Testis (tissue), 3 donors: ENCODE results near the gene MDH2. TPM values are rescaled to one million over a fixed set of nuclear protein-coding genes. Genes with fewer than 3 reads are reported as not detected.
A peak's percentile ranks its signal among the peaks of the same experiment; 100 is the strongest.

Experiments
- DNase-seq: peaks from one replicate; pipeline ENCODE4 v3.0.0-alpha.2; 2019
- H3K27ac ChIP-seq, 2 donors: fragments of 200-600 bp; sonication (generic); one replicate each; pipeline ENCODE4 v1.5.1; 2019
- H3K27me3 ChIP-seq: fragments of 200-600 bp; sonication (generic); one replicate; pipeline ENCODE4 v1.5.1; 2019
- H3K36me3 ChIP-seq: fragments of 200-600 bp; sonication (generic); one replicate; pipeline ENCODE4 v1.5.1; 2017; ENCODE audit warnings: low read depth; ENCODE audit errors: missing control alignments
- H3K4me1 ChIP-seq: fragments of 200-600 bp; sonication (generic); one replicate; pipeline ENCODE4 v1.5.1; 2019
- H3K4me3 ChIP-seq, 2 donors: fragments of 200-600 bp; sonication (generic); one replicate each; pipeline ENCODE4 v1.5.1; 2017 to 2019
- H3K9me3 ChIP-seq: fragments of 200-600 bp; sonication (generic); one replicate; pipeline ENCODE4 v1.5.1; 2017
- CTCF ChIP-seq, 3 experiments: fragments of 450-650 bp in 2 of 3; fragments of 200-600 bp in 1 of 3; sonication (generic) in 1 of 3; IDR thresholded peaks; one replicate each; pipeline ENCODE4 v1.5.1; 2016 to 2019; ENCODE audit warnings: antibody characterized with exemption in 3 of 3, mild to moderate bottlenecking in 2 of 3, moderate library complexity in 1 of 3
- POLR2A ChIP-seq: fragments of 450-650 bp; IDR thresholded peaks from one replicate; pipeline ENCODE4 v1.6.1; 2017; ENCODE audit warnings: antibody characterized with exemption, mild to moderate bottlenecking, moderate library complexity
- WGBS, 2 donors: methylation state at CpG; one replicate each; pipeline ENCODE4 v1.1.5; 2018; 5-methylcytosine and 5-hydroxymethylcytosine counted together
- intact Hi-C: fragments of 100-400 bp; cut with DNase I; formaldehyde crosslinking; loops from one replicate; pipeline ENCODE4 v1.15.1; 2023; ENCODE audit warnings: low total_unique reads
- polyA plus RNA-seq: library from polyadenylated mRNA; stranded (reverse); fragments of 350-450 nt; fragmentation: Illumina TruSeq; extraction: RNeasy Lipid Tissue Mini Kit (QIAGEN cat#74804); gene quantifications from one replicate; pipeline ENCODE4 v1.2.3, GENCODE V29; 2014; ENCODE audit warnings: low read depth, low replicate concordance; ENCODE audit not compliant: insufficient read depth
- total RNA-seq, 2 donors: library from RNA; depleted of rRNA; stranded (reverse); fragments of >200 nt; gene quantifications; one replicate each; pipeline ENCODE4 v1.2.3, GENCODE V29; 2016

MDH2 gene
- total and polyA plus RNA-seq, 3 donors from 2014 or later: 93.3 to 154 (median 102) TPM

- WGBS, 2 donors: 90 to 92% methylated on average over 14 of the region's 14 CpGs
- TF ChIP-seq POLR2A: no peak
- H3K4me3 ChIP-seq: no peak overlapping the region
- DNase-seq: no peak
- intact Hi-C loops: no loop called here
- H3K27me3 ChIP-seq: no peaks in the 10 kb centered on the region
- H3K36me3 ChIP-seq: no peaks in the 10 kb centered on the region
- no peak overlapping the region for H3K27ac ChIP-seq
- H3K9me3 ChIP-seq: no peaks in the 10 kb centered on the region
- H3K4me1 ChIP-seq: peaks cover 9% of the 10 kb centered on the region
Observed at GRCh38 chr7:76065016-76065612, 17.2 kb downstream of the MDH2 start.

GRCh38 chr7:76066716-76067503 is 19.0 kb downstream of the MDH2 start:
- Histone ChIP-seq H3K27me3 (no peaks in the 10 kb centered on the region), H3K36me3 (no peaks in the 10 kb centered on the region), H3K4me1 (peaks cover 9% of the 10 kb centered on the region), H3K4me3 (no peak overlapping the region), H3K9me3 (no peaks in the 10 kb centered on the region), H3K27ac (no peak overlapping the region)
- TF ChIP-seq POLR2A (no peak), CTCF (IDR thresholded peaks at IDR 0.05) (no peak)
- intact Hi-C loops: no loop called here
- DNase-seq: no peak
- 79 to 84% methylated on average over 12 to 14 of the region's 14 CpGs for WGBS, 2 donors

- no peak overlapping the region for H3K4me3 ChIP-seq
- H3K27me3 ChIP-seq: no peaks in the 10 kb centered on the region
- peak overlapping the region in 1 of 2 donors; percentile 47 for H3K27ac ChIP-seq
- peak in 2 of 3 experiments; percentile 10 to 27 for TF ChIP-seq CTCF (IDR thresholded peaks at IDR 0.05)
- no peak for TF ChIP-seq POLR2A
- WGBS, 2 donors: 40 to 43% methylated on average over 8 of the region's 8 CpGs
- peaks cover 9% of the 10 kb centered on the region for H3K4me1 ChIP-seq
- no peaks in the 10 kb centered on the region for H3K36me3 ChIP-seq
- no peaks in the 10 kb centered on the region for H3K9me3 ChIP-seq
- peak; percentile 91 for DNase-seq
- intact Hi-C loops: no loop called here
Observed at GRCh38 chr7:76069238-76069638, 21.3 kb downstream of the MDH2 start.

- Histone ChIP-seq H3K36me3 (no peaks in the 10 kb centered on the region), H3K27me3 (no peaks in the 10 kb centered on the region), H3K9me3 (no peaks in the 10 kb centered on the region), H3K4me3 (no peak overlapping the region), H3K4me1 (peaks cover 9% of the 10 kb centered on the region), H3K27ac (peak overlapping the region in 1 of 2 donors; percentile 77)
- TF ChIP-seq CTCF (IDR thresholded peaks at IDR 0.05) (no peak), POLR2A (no peak)
- intact Hi-C loops: no loop called here
- DNase-seq: peak; percentile 43
- WGBS, 2 donors: 80 to 86% methylated on average over 21 to 47 of the region's 47 CpGs
Observed at GRCh38 chr7:76071316-76072242, 23.7 kb downstream of the MDH2 start.
